ENCODE measurements around the gene PARD3B.

GRCh38 chr2:204578928-204579598 is 33.8 kb downstream of the PARD3B start:
- no peak for TF ChIP-seq CTCF (conservative IDR thresholded peaks at IDR 0.05; ENCODE audit: low read depth, low read length)
- TF ChIP-seq EZH2 (IDR thresholded peaks at IDR 0.05; ENCODE audit: low read length, unreplicated experiment): no peak

Data from PC-3 (cell line).